ENCODE measurements around the gene RET. TPM values are rescaled to one million over a fixed set of nuclear protein-coding genes. Genes with fewer than 3 reads are reported as not detected.

RET gene
- total RNA-seq, 6 experiments from 2014 or later = 0.53 to 10.2 (median 1.4) TPM

GRCh38 chr10:43065761-43066160 is 11.1 kb upstream of the RET start:
- no peak for TF ChIP-seq CTCF (IDR thresholded peaks at IDR 0.05)
- TF ChIP-seq POLR2A (IDR thresholded peaks at IDR 0.05) = no peak
- Histone ChIP-seq H3K27me3 (no peaks in the 10 kb centered on the region), H3K9me3 (no peaks in the 10 kb centered on the region), H3K36me3 (no peaks in the 10 kb centered on the region), H3K27ac (no peak overlapping the region), H3K4me1 (peaks cover 0 to 4% (median 0%) of the 10 kb centered on the region in 4 donors), H3K4me3 (no peak overlapping the region)
- DNase-seq (no peak), ATAC-seq (no peak)
- intact Hi-C loops (cut with DNase I) = no loop called here
- 87% methylated on average over 3 of the region's 6 CpGs for WGBS (ENCODE audit: insufficient coverage, low coverage, low lambda C conversion rate, missing lambda C conversion rate)

GRCh38 chr10:43066481-43066880 is 10.4 kb upstream of the RET start:
- no peak overlapping the region for H3K4me3 ChIP-seq
- H3K36me3 ChIP-seq = no peaks in the 10 kb centered on the region
- no peaks in the 10 kb centered on the region for H3K9me3 ChIP-seq
- no peak for DNase-seq
- no CpG with 5 or more reads among the region's 3 CpGs for WGBS (ENCODE audit: insufficient coverage, low coverage, low lambda C conversion rate, missing lambda C conversion rate)
- no peak for TF ChIP-seq CTCF (IDR thresholded peaks at IDR 0.05)
- TF ChIP-seq POLR2A (IDR thresholded peaks at IDR 0.05) = no peak
- no peaks in the 10 kb centered on the region for H3K27me3 ChIP-seq
- intact Hi-C loops (cut with DNase I) = no loop called here
- H3K27ac ChIP-seq = no peak overlapping the region
- no peaks in the 10 kb centered on the region for H3K4me1 ChIP-seq
- ATAC-seq = no peak

GRCh38 chr10:43067391-43068135 is 9.3 kb upstream of the RET start:
- Histone ChIP-seq H3K27me3 (no peaks in the 10 kb centered on the region), H3K36me3 (no peaks in the 10 kb centered on the region)
- DNase-seq = no peak

GRCh38 chr10:43068136-43068395 is 8.8 kb upstream of the RET start:
- 50% methylated on average over 1 of the region's 5 CpGs for WGBS (ENCODE audit: insufficient coverage, low coverage, low lambda C conversion rate, missing lambda C conversion rate)
- DNase-seq = no peak
- no peak for ATAC-seq

More at GRCh38 chr10:43067391-43068135, 9.3 kb upstream of the RET start:
- WGBS (ENCODE audit: insufficient coverage, low coverage, low lambda C conversion rate, missing lambda C conversion rate) = 100% methylated on average over 1 of the region's 14 CpGs
- H3K4me3 ChIP-seq = no peak overlapping the region
- intact Hi-C loops (cut with DNase I) = no loop called here
- no peak for TF ChIP-seq POLR2A (IDR thresholded peaks at IDR 0.05)
- no peak for TF ChIP-seq CTCF (IDR thresholded peaks at IDR 0.05)
- no peaks in the 10 kb centered on the region for H3K9me3 ChIP-seq
- H3K4me1 ChIP-seq = no peaks in the 10 kb centered on the region
- no peak for ATAC-seq
- H3K27ac ChIP-seq = no peak overlapping the region

More at GRCh38 chr10:43068136-43068395, 8.8 kb upstream of the RET start:
- Histone ChIP-seq H3K4me1 (no peaks in the 10 kb centered on the region), H3K27ac (no peak overlapping the region), H3K4me3 (no peak overlapping the region), H3K36me3 (no peaks in the 10 kb centered on the region), H3K27me3 (no peaks in the 10 kb centered on the region), H3K9me3 (no peaks in the 10 kb centered on the region)
- TF ChIP-seq CTCF (IDR thresholded peaks at IDR 0.05) = no peak
- intact Hi-C loops (cut with DNase I) = no loop called here

Data from right lobe of liver (tissue), 6 donors.